GM12874 (cell line): ENCODE measurements around the gene TIMP1.

Experiments
- TF ChIP-seq, protein P1 (sequence below): IDR thresholded peaks from 2 replicates; pipeline ENCODE4 v1.5.1; 2011; ENCODE audit warnings: low read depth, mild to moderate bottlenecking, control low read depth, low read length, moderate library complexity; ENCODE audit not compliant: insufficient read depth

The TIMP1 gene

GRCh38 chrX:47590984-47591383 is 8.7 kb downstream of the TIMP1 start:
- TF ChIP-seq, protein P1, sequence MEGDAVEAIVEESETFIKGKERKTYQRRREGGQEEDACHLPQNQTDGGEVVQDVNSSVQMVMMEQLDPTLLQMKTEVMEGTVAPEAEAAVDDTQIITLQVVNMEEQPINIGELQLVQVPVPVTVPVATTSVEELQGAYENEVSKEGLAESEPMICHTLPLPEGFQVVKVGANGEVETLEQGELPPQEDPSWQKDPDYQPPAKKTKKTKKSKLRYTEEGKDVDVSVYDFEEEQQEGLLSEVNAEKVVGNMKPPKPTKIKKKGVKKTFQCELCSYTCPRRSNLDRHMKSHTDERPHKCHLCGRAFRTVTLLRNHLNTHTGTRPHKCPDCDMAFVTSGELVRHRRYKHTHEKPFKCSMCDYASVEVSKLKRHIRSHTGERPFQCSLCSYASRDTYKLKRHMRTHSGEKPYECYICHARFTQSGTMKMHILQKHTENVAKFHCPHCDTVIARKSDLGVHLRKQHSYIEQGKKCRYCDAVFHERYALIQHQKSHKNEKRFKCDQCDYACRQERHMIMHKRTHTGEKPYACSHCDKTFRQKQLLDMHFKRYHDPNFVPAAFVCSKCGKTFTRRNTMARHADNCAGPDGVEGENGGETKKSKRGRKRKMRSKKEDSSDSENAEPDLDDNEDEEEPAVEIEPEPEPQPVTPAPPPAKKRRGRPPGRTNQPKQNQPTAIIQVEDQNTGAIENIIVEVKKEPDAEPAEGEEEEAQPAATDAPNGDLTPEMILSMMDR, result no peak

GRCh38 chrX:47593522-47593921 is 11.3 kb downstream of the TIMP1 start:
- TF ChIP-seq, protein P1, result no peak

DNA sequence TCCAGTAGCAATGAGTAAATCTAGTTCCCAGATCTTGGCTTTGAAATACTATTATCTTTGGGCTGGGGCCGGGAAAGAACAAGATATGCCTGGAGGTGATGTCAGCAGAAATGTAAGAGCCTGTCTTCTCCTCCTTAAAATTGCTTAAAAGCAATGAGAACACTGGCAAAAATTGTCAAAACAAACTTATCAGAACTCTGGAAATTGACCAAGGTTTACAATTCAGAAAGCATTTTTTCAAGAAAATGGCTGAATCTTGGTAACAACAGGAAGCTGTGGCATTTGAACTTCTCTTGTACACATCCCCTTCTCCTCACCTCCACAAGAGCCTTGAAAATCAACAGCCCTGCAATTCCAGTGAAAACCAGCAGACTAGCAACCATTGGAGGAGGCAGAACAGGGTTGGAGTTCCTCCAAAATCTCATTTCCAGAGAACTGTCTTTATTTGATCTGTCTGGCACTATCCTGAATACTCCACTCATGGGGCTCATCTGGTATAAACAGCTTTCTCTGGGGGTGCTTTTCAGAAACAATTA is 13.5 kb downstream of the TIMP1 start:
- TF ChIP-seq, protein P1, result no peak

GRCh38 chrX:47596256-47596655 is 14.0 kb downstream of the TIMP1 start:
- TF ChIP-seq, protein P1, result no peak

DNA sequence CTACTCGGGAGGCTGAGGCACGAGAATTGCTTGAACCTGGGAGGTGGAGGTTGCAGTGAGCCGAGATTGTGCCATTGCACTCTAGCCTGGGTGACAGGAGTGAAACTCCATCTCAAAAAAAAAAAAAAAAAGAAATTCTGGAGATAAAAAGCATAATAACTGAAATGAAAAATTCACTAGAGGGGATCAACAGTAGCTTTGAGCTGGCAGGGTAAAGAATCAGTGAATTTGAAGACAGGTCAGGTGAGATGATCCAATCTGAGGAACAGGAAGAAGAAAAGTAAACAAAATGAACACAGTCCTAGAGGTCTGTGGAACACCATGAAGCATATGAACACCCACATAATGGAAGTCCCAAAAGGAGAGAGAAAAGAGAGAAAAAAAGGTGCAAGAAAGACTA is 15.0 kb downstream of the TIMP1 start:
- TF ChIP-seq, protein P1, result no peak

DNA sequence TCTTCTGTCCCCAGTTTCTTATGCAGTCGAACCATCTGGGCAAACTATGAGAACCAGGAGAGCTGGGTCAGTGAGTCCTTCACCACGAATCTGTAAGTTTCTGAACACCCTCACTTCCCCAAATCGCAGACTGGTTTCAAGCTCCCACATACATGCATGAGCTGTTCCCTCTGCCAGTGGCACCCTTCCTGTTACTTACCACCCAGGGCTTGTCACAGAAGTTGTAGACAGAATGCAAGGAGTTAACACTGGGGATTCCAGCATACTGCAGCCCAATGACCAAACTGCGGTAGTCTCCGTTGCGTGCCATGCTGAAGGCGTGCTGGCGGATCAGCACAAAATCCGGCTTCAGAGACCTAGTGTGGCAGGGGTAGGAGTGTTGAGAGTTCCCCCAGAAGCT is 22.8 kb downstream of the TIMP1 start:
- TF ChIP-seq, protein P1, result no peak

- TF ChIP-seq, protein P1, result no peak
These were observed 24.9 kb downstream of the TIMP1 start for GRCh38 chrX:47607091-47607490.
